Measurements from ENCODE around the gene TMEM169.
"Not testable (repeated sequence)": the region's sequence is repeated elsewhere in the genome, so short reads cannot be mapped to it uniquely, and the experiment has no call there.

Gene TMEM169

GRCh38 chr2:216078776-216079175 lies 2.9 kb upstream of the TMEM169 start:
- TF ChIP-seq EZH2 (IDR thresholded peaks at IDR 0.05; ENCODE audit: borderline replicate concordance, low read length) = no peak
- TF ChIP-seq, protein P1, sequence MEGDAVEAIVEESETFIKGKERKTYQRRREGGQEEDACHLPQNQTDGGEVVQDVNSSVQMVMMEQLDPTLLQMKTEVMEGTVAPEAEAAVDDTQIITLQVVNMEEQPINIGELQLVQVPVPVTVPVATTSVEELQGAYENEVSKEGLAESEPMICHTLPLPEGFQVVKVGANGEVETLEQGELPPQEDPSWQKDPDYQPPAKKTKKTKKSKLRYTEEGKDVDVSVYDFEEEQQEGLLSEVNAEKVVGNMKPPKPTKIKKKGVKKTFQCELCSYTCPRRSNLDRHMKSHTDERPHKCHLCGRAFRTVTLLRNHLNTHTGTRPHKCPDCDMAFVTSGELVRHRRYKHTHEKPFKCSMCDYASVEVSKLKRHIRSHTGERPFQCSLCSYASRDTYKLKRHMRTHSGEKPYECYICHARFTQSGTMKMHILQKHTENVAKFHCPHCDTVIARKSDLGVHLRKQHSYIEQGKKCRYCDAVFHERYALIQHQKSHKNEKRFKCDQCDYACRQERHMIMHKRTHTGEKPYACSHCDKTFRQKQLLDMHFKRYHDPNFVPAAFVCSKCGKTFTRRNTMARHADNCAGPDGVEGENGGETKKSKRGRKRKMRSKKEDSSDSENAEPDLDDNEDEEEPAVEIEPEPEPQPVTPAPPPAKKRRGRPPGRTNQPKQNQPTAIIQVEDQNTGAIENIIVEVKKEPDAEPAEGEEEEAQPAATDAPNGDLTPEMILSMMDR (IDR thresholded peaks at IDR 0.05; ENCODE audit: low read length) = no peak
- no peaks in the 10 kb centered on the region for H3F3A ChIP-seq (ENCODE audit: insufficient read depth, low read length)
- H3K4me1 ChIP-seq (ENCODE audit: insufficient read depth, low read length, severe bottlenecking) = peaks cover 13% of the 10 kb centered on the region
- H2AFZ ChIP-seq (ENCODE audit: low read length) = no peak overlapping the region
- H3K36me3 ChIP-seq (ENCODE audit: insufficient read depth, low read length) = no peaks in the 10 kb centered on the region
- no peaks in the 10 kb centered on the region; the same call in 1 of the 2 replicates for H3K27me3 ChIP-seq (ENCODE audit: insufficient read depth, low read length)
- H3K4me2 ChIP-seq (ENCODE audit: low read length) = no peak overlapping the region
- H3K79me2 ChIP-seq (ENCODE audit: insufficient read depth, low read length) = no peaks in the 10 kb centered on the region
- no peaks in the 10 kb centered on the region for H3K9me3 ChIP-seq (ENCODE audit: low read length)
- no peak overlapping the region for H3K9ac ChIP-seq (ENCODE audit: low read length)
- H3K27ac ChIP-seq (ENCODE audit: low read depth, low read length, poor library complexity, severe bottlenecking) = no peak overlapping the region
- no peaks in the 10 kb centered on the region for H3K9me2 ChIP-seq (ENCODE audit: low read depth, low read length)
- H4K20me1 ChIP-seq (ENCODE audit: insufficient read depth, low read length) = no peaks in the 10 kb centered on the region
- H3K4me3 ChIP-seq (ENCODE audit: low read depth, low read length, poor library complexity, severe bottlenecking) = no peak overlapping the region

DNA sequence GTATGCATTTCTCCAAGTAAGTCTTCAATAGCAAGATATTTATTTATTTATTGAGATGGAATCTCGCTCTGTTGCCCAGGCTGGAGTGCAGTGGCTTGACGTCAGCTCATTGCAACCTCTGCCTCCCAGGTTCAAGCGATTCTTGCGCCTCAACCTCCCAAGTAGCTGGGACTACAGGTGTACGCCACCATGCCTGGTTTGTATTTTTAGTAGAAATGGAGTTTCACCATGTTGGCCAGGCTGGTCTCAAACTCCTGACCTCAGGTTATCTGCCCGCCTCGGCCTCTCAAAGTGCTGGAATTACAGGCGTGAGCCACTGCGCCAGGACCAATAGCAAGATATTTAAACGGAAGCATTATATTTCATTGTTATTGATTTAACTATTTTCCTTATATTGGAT lies 1.7 kb upstream of the TMEM169 start:
- not testable (repeated sequence) for H3K79me2 ChIP-seq (ENCODE audit: insufficient read depth, low read length); H3K4me2 ChIP-seq (ENCODE audit: low read length); H3K9me2 ChIP-seq (ENCODE audit: low read depth, low read length); H3K27ac ChIP-seq (ENCODE audit: low read depth, low read length, poor library complexity, severe bottlenecking); H3K4me3 ChIP-seq (ENCODE audit: low read depth, low read length, poor library complexity, severe bottlenecking); H3F3A ChIP-seq (ENCODE audit: insufficient read depth, low read length); H3K9me3 ChIP-seq (ENCODE audit: low read length); H2AFZ ChIP-seq (ENCODE audit: low read length); H3K36me3 ChIP-seq (ENCODE audit: insufficient read depth, low read length); H3K9ac ChIP-seq (ENCODE audit: low read length); H3K27me3 ChIP-seq (ENCODE audit: insufficient read depth, low read length); H4K20me1 ChIP-seq (ENCODE audit: insufficient read depth, low read length)
- H3K4me1 ChIP-seq (ENCODE audit: insufficient read depth, low read length, severe bottlenecking) = peaks cover 19% of the 10 kb centered on the region

GRCh38 chr2:216081012-216081411 lies 707 bp upstream of the TMEM169 start:
- Histone ChIP-seq H3K27ac (ENCODE audit: low read depth, low read length, poor library complexity, severe bottlenecking) (no peak overlapping the region), H3K9ac (ENCODE audit: low read length) (peak overlapping the region; percentile 61; the same call in 1 of the 2 replicates), H3F3A (ENCODE audit: insufficient read depth, low read length) (no peaks in the 10 kb centered on the region), H4K20me1 (ENCODE audit: insufficient read depth, low read length) (no peaks in the 10 kb centered on the region), H3K9me3 (ENCODE audit: low read length) (no peaks in the 10 kb centered on the region), H3K4me3 (ENCODE audit: low read depth, low read length, poor library complexity, severe bottlenecking) (peak overlapping the region; percentile 59), H3K27me3 (ENCODE audit: insufficient read depth, low read length) (no peaks in the 10 kb centered on the region), H2AFZ (ENCODE audit: low read length) (no peak overlapping the region), H3K4me2 (ENCODE audit: low read length) (peak overlapping the region; percentile 78), H3K79me2 (ENCODE audit: insufficient read depth, low read length) (no peaks in the 10 kb centered on the region), H3K9me2 (ENCODE audit: low read depth, low read length) (no peaks in the 10 kb centered on the region), H3K4me1 (ENCODE audit: insufficient read depth, low read length, severe bottlenecking) (peaks cover 19% of the 10 kb centered on the region), H3K36me3 (ENCODE audit: insufficient read depth, low read length) (no peaks in the 10 kb centered on the region)
- TF ChIP-seq, protein P1 (IDR thresholded peaks at IDR 0.05; ENCODE audit: low read length) = no peak
- no peak for TF ChIP-seq EZH2 (IDR thresholded peaks at IDR 0.05; ENCODE audit: borderline replicate concordance, low read length)

- Histone ChIP-seq H3K27ac (ENCODE audit: low read depth, low read length, poor library complexity, severe bottlenecking) (no peak overlapping the region), H3K4me2 (ENCODE audit: low read length) (peak overlapping the region; percentile 78), H3K36me3 (ENCODE audit: insufficient read depth, low read length) (no peaks in the 10 kb centered on the region), H3F3A (ENCODE audit: insufficient read depth, low read length) (no peaks in the 10 kb centered on the region), H3K9ac (ENCODE audit: low read length) (no peak overlapping the region; the same call in 1 of the 2 replicates), H4K20me1 (ENCODE audit: insufficient read depth, low read length) (no peaks in the 10 kb centered on the region), H3K9me2 (ENCODE audit: low read depth, low read length) (no peaks in the 10 kb centered on the region), H2AFZ (ENCODE audit: low read length) (no peak overlapping the region), H3K9me3 (ENCODE audit: low read length) (no peaks in the 10 kb centered on the region), H3K27me3 (ENCODE audit: insufficient read depth, low read length) (no peaks in the 10 kb centered on the region), H3K4me3 (ENCODE audit: low read depth, low read length, poor library complexity, severe bottlenecking) (peak overlapping the region; percentile 59), H3K4me1 (ENCODE audit: insufficient read depth, low read length, severe bottlenecking) (peaks cover 19% of the 10 kb centered on the region), H3K79me2 (ENCODE audit: insufficient read depth, low read length) (no peaks in the 10 kb centered on the region)
- TF ChIP-seq EZH2 (IDR thresholded peaks at IDR 0.05; ENCODE audit: borderline replicate concordance, low read length) = no peak
- TF ChIP-seq, protein P1 (IDR thresholded peaks at IDR 0.05; ENCODE audit: low read length) = no peak
Measured at GRCh38 chr2:216082117-216082711, 495 bp downstream of the TMEM169 start.
